GM23338 (cell line): Measurements from ENCODE around the gene BSCL2. TPM values are rescaled to one million over a fixed set of nuclear protein-coding genes. Genes with fewer than 3 reads are reported as not detected.

ENCODE experiments used
- ATAC-seq: fragments of 200-7000 bp; cut with Tn5 transposase; 3 replicates; pipeline ENCODE4 v1.9.1; 2020
- DNase-seq: peaks from one replicate; pipeline ENCODE4 v3.0.0-alpha.2; 2015; ENCODE audit warnings: low spot score
- H2AFZ ChIP-seq: fragments of 200-600 bp; sonication (generic); 2 replicates; pipeline ENCODE4 v1.8.0; 2016; ENCODE audit warnings: antibody characterized with exemption, mild to moderate bottlenecking, moderate library complexity
- H3F3A ChIP-seq: fragments of 200-600 bp; sonication (generic); replicated peaks from 2 replicates; pipeline ENCODE4 v1.8.0; 2017; ENCODE audit warnings: antibody characterized with exemption, mixed run types, low read depth
- H3K27ac ChIP-seq: fragments of 200-600 bp; sonication (generic); 2 replicates; pipeline ENCODE4 v1.6.1; 2016; ENCODE audit warnings: low read depth
- H3K27me3 ChIP-seq: fragments of 200-600 bp; sonication (generic); 2 replicates; pipeline ENCODE4 v1.8.0; 2016; ENCODE audit warnings: mild to moderate bottlenecking, mixed run types, moderate library complexity; ENCODE audit not compliant: insufficient read depth
- H3K36me3 ChIP-seq: fragments of 200-600 bp; sonication (generic); 2 replicates; pipeline ENCODE4 v1.8.0; 2016; ENCODE audit warnings: mild to moderate bottlenecking; ENCODE audit not compliant: insufficient read depth
- H3K4me1 ChIP-seq: fragments of 200-600 bp; sonication (generic); 2 replicates; pipeline ENCODE4 v1.8.0; 2016; ENCODE audit warnings: mild to moderate bottlenecking, moderate library complexity; ENCODE audit not compliant: insufficient read depth
- H3K4me2 ChIP-seq: fragments of 200-600 bp; sonication (generic); 2 replicates; pipeline ENCODE4 v1.7.1; 2017; ENCODE audit warnings: mixed run types
- H3K4me3 ChIP-seq: fragments of 200-600 bp; sonication (generic); 2 replicates; pipeline ENCODE4 v1.6.1; 2016; ENCODE audit warnings: mixed run types
- H3K79me2 ChIP-seq: fragments of 200-600 bp; sonication (generic); replicated peaks from 2 replicates; pipeline ENCODE4 v1.8.0; 2017; ENCODE audit warnings: mild to moderate bottlenecking; ENCODE audit not compliant: insufficient read depth
- H3K9me2 ChIP-seq: fragments of 200-600 bp; sonication (generic); 2 replicates; pipeline ENCODE4 v1.8.0; 2017; ENCODE audit not compliant: insufficient read depth
- H4K20me1 ChIP-seq: fragments of 200-600 bp; sonication (generic); replicated peaks from 2 replicates; pipeline ENCODE4 v1.8.0; 2017; ENCODE audit warnings: mild to moderate bottlenecking; ENCODE audit not compliant: insufficient read depth
- H3K27ac Mint-ChIP-seq: 2 replicates; pipeline ENCODE4 v1.8.0; 2020; ENCODE audit warnings: inconsistent platforms, mild to moderate bottlenecking, moderate library complexity, mixed read lengths
- H3K27me3 Mint-ChIP-seq: 3 replicates; pipeline ENCODE4 v1.8.0; 2022; ENCODE audit warnings: low read depth, mild to moderate bottlenecking, moderate library complexity, mixed read lengths, inconsistent platforms; ENCODE audit not compliant: insufficient read depth, poor library complexity
- H3K36me3 Mint-ChIP-seq: 3 replicates; pipeline ENCODE4 v1.8.0; 2021; ENCODE audit warnings: low read depth, mild to moderate bottlenecking, inconsistent platforms, moderate library complexity, mixed read lengths
- H3K4me1 Mint-ChIP-seq: 3 replicates; pipeline ENCODE4 v1.8.0; 2020; ENCODE audit warnings: mild to moderate bottlenecking, inconsistent platforms, mixed read lengths
- H3K4me3 Mint-ChIP-seq: 3 replicates; pipeline ENCODE4 v1.8.0; 2021; ENCODE audit warnings: moderate library complexity, mild to moderate bottlenecking, inconsistent platforms, mixed read lengths
- H3K9me3 Mint-ChIP-seq: 3 replicates; pipeline ENCODE4 v1.8.0; 2020; ENCODE audit warnings: moderate library complexity, mild to moderate bottlenecking, inconsistent platforms, mixed read lengths
- CREB1 ChIP-seq: fragments of 250-450 bp; sonication (Bioruptor Pico); IDR thresholded peaks from 2 replicates; pipeline ENCODE4 v1.5.0; 2020; ENCODE audit warnings: low read depth, mild to moderate bottlenecking, moderate library complexity
- EZH2phosphoT487 ChIP-seq: fragments of 200-600 bp; sonication (generic); IDR thresholded peaks from one replicate; pipeline ENCODE4 v1.8.1; 2018; ENCODE audit warnings: antibody characterized with exemption; ENCODE audit not compliant: unreplicated experiment
- NANOG ChIP-seq: IDR thresholded peaks from 2 replicates; pipeline ENCODE4 v1.6.1; 2016; ENCODE audit warnings: antibody characterized with exemption, borderline replicate concordance
- STAT1 ChIP-seq: IDR thresholded peaks from one replicate; pipeline ENCODE4 v1.6.1; 2016; ENCODE audit warnings: antibody characterized with exemption; ENCODE audit not compliant: unreplicated experiment
- ZNF114 ChIP-seq: fragments of 250-450 bp; sonication (Bioruptor Pico); IDR thresholded peaks from 2 replicates; pipeline ENCODE4 v1.5.0; 2020; ENCODE audit warnings: mild to moderate bottlenecking, moderate library complexity
- ZNF462 ChIP-seq: fragments of 250-450 bp; sonication (Bioruptor Pico); IDR thresholded peaks from 2 replicates; pipeline ENCODE4 v1.5.0; 2020; ENCODE audit warnings: mild to moderate bottlenecking, moderate library complexity
- polyA plus RNA-seq: library from polyadenylated mRNA; unstranded; fragments of >200 nt; fragmentation: Nextera tagmentation; extraction: Ambion mirVana; gene quantifications from 2 replicates; pipeline ENCODE4 v1.2.1, GENCODE V29; 2016
- total RNA-seq: library from RNA; depleted of rRNA; stranded (reverse); fragments of >200 nt; shearing (Covaris generic); gene quantifications from 2 replicates; pipeline ENCODE4 v1.2.3, GENCODE V29; 2014
- TF ChIP-seq, protein P1 (sequence below): IDR thresholded peaks from one replicate; pipeline ENCODE4 v1.6.1; 2018; ENCODE audit warnings: antibody characterized with exemption; ENCODE audit not compliant: unreplicated experiment

BSCL2 gene
- total and polyA plus RNA-seq, 2 experiments from 2014 or later, result 60.2 to 81.7 TPM

GRCh38 chr11:62716816-62717215 is 9.6 kb upstream of the BSCL2 start (continued):
- TF ChIP-seq ZNF462 (CRISPR knock-in tag) (no peak), NANOG (no peak), ZNF114 (no peak)
- TF ChIP-seq, protein P1, sequence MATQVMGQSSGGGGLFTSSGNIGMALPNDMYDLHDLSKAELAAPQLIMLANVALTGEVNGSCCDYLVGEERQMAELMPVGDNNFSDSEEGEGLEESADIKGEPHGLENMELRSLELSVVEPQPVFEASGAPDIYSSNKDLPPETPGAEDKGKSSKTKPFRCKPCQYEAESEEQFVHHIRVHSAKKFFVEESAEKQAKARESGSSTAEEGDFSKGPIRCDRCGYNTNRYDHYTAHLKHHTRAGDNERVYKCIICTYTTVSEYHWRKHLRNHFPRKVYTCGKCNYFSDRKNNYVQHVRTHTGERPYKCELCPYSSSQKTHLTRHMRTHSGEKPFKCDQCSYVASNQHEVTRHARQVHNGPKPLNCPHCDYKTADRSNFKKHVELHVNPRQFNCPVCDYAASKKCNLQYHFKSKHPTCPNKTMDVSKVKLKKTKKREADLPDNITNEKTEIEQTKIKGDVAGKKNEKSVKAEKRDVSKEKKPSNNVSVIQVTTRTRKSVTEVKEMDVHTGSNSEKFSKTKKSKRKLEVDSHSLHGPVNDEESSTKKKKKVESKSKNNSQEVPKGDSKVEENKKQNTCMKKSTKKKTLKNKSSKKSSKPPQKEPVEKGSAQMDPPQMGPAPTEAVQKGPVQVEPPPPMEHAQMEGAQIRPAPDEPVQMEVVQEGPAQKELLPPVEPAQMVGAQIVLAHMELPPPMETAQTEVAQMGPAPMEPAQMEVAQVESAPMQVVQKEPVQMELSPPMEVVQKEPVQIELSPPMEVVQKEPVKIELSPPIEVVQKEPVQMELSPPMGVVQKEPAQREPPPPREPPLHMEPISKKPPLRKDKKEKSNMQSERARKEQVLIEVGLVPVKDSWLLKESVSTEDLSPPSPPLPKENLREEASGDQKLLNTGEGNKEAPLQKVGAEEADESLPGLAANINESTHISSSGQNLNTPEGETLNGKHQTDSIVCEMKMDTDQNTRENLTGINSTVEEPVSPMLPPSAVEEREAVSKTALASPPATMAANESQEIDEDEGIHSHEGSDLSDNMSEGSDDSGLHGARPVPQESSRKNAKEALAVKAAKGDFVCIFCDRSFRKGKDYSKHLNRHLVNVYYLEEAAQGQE, result no peak

- no peak overlapping the region for H3K27ac ChIP-seq
- no peaks in the 10 kb centered on the region for H3K27me3 ChIP-seq
- Mint-ChIP-seq H3K36me3 (peaks cover 95% of the 10 kb centered on the region), H3K27me3 (no peaks in the 10 kb centered on the region), H3K9me3 (no peaks in the 10 kb centered on the region), H3K27ac (peak overlapping the region; percentile 24; the same call in 1 of the 2 replicates), H3K4me3 (no peak overlapping the region; the same call in 2 of the 3 replicates), H3K4me1 (peaks cover 47% of the 10 kb centered on the region)
- H3K36me3 ChIP-seq, result peaks cover 82% of the 10 kb centered on the region
- DNase-seq (no peak), ATAC-seq (no peak)
- no peak overlapping the region for H3K4me3 ChIP-seq
- H3K79me2 ChIP-seq, result peaks cover 34% of the 10 kb centered on the region
- no peaks in the 10 kb centered on the region for H3K9me2 ChIP-seq
- H3F3A ChIP-seq, result peaks cover 64% of the 10 kb centered on the region
- H3K4me2 ChIP-seq, result no peak overlapping the region
- H2AFZ ChIP-seq, result no peak overlapping the region
- H4K20me1 ChIP-seq, result peaks cover 21% of the 10 kb centered on the region
- peaks cover 3% of the 10 kb centered on the region; the same call in 1 of the 2 replicates for H3K4me1 ChIP-seq
- TF ChIP-seq, protein P1, result no peak
- TF ChIP-seq CREB1 (CRISPR knock-in tag) (no peak), EZH2phosphoT487 (no peak), STAT1 (no peak)
Measured at GRCh38 chr11:62716206-62716605, 9.0 kb upstream of the BSCL2 start.
